ENCODE results near the gene CXorf38. TPM values are rescaled to one million over a fixed set of nuclear protein-coding genes. Genes with fewer than 3 reads are reported as not detected.

CXorf38 gene
- polyA plus RNA-seq, 3 donors, result 35.1 to 51.2 (median 39.5) TPM

GRCh38 chrX:40578039-40578695 is 69.2 kb downstream of the CXorf38 start:
- 0% methylated on average over 2 of the region's 7 CpGs for WGBS (ENCODE audit: insufficient coverage)
- Histone ChIP-seq H3K9ac (ENCODE audit: insufficient read depth, low read length, poor library complexity, severe bottlenecking) (no peak overlapping the region), H3K79me2 (ENCODE audit: insufficient read depth, low read length) (peaks cover 25% of the 10 kb centered on the region), H3K27me3 (ENCODE audit: control insufficient read depth in 2 of 2, insufficient read depth in 2 of 2, low read length in 2 of 2) (peaks cover 0 to 22% of the 10 kb centered on the region in 2 donors), H3K36me3 (replicated peaks in 1 of 2; ENCODE audit: control insufficient read depth in 1 of 2, insufficient read depth in 2 of 2, low read length in 2 of 2) (no peaks in the 10 kb centered on the region), H4K20me1 (ENCODE audit: insufficient read depth, low read length) (peaks cover 15% of the 10 kb centered on the region), H2AFZ (ENCODE audit: insufficient read depth, low read depth, low read length, poor library complexity, severe bottlenecking) (no peak overlapping the region), H3K4me1 (ENCODE audit: control insufficient read depth in 1 of 2, insufficient read depth in 2 of 2, low read length in 2 of 2) (peaks cover 51 to 58% of the 10 kb centered on the region in 2 donors), H3K27ac (ENCODE audit: low read depth in 1 of 2, low read length in 2 of 2) (peak overlapping the region; percentile 81 to 92), H3K9me3 (replicated peaks in 1 of 2; ENCODE audit: control insufficient read depth in 1 of 2, insufficient read depth in 1 of 2, low read length in 2 of 2) (no peaks in the 10 kb centered on the region), H3K4me2 (replicated peaks; ENCODE audit: extremely low read depth, low read length, poor library complexity, severe bottlenecking) (peak overlapping the region; percentile 70), H3K4me3 (replicated peaks in 1 of 3; ENCODE audit: low read depth in 2 of 3, low read length in 3 of 3) (peak overlapping the region in 1 of 3 experiments; percentile 82)
- H3K36me3 Mint-ChIP-seq, result no peaks in the 10 kb centered on the region
- H3K9me3 Mint-ChIP-seq, result peaks cover 0 to 20% (median 0%) of the 10 kb centered on the region in 7 donors
- H3K27me3 Mint-ChIP-seq (ENCODE audit: low read depth in 3 of 3), result peaks cover 0 to 40% (median 0%) of the 10 kb centered on the region in 3 donors
- peak overlapping the region; percentile 92 to 98 (median 96) for H3K27ac Mint-ChIP-seq
- intact Hi-C loops (cut with micrococcal nuclease), result no loop called here
- TF ChIP-seq CTCF (IDR thresholded peaks at IDR 0.05), result no peak
- peaks cover 51% of the 10 kb centered on the region for H3K4me1 Mint-ChIP-seq
- no peak overlapping the region for H3K4me3 Mint-ChIP-seq
- peak; percentile 9 to 28 (median 28) for DNase-seq

Other genes starting within 250 kb of the CXorf38 start
- gene ATP6AP2, start 66.6 kb downstream of the CXorf38 start, polyA plus RNA-seq, result 100 to 1,000 TPM; 332 to 497 (median 430) TPM
- gene MPC1L, start 24.1 kb downstream of the CXorf38 start, polyA plus RNA-seq, result not detected
- gene MED14, start 88.0 kb upstream of the CXorf38 start, polyA plus RNA-seq, result 10 to 100 TPM in 1 of 3 donors, 1 to 10 TPM in 2; 3.6 to 20.4 (median 6.8) TPM